Measurements from ENCODE around the gene GOLGA8M. TPM values are rescaled to one million over a fixed set of nuclear protein-coding genes. Genes with fewer than 3 reads are reported as not detected.
A peak's percentile ranks its signal among the peaks of the same experiment; 100 is the strongest.
"Not testable (repeated sequence)": the region's sequence is repeated elsewhere in the genome, so short reads cannot be mapped to it uniquely, and the experiment has no call there.

Gene GOLGA8M, protein sequence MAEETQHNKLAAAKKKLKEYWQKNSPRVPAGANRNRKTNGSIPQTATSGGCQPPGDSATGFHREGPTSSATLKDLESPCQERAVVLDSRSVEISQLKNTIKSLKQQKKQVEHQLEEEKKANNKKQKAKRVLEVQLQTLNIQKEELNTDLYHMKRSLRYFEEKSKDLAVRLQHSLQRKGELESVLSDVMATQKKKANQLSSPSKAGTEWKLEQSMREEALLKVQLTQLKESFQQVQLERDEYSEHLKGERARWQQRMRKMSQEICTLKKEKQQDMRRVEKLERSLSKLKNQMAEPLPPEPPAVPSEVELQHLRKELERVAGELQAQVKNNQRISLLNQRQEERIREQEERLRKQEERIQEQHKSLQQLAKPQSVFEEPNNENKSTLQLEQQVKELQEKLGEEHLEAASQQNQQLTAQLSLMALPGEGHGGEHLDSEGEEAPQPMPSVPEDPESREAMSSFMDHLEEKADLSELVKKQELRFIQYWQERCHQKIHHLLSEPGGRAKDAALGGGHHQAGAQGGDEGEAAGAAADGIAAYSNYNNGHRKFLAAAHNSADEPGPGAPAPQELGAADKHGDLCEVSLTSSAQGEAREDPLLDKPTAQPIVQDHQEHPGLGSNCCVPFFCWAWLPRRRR
- under 1 TPM in 2 of 4 donors, not detected in 2; 0.09 to 0.93 TPM for polyA plus RNA-seq
- long read RNA-seq, donor 1: 0 reads
- long read RNA-seq, donor 2: 0 reads
- long read RNA-seq, donor 3: 0 reads
- long read RNA-seq, donor 4: 0 reads
- long read RNA-seq, donor 5: 0 reads
- long read RNA-seq, donor 6: 0 reads
- long read RNA-seq, donor 7: 0 reads
- long read RNA-seq, donor 8: 0 reads
- long read RNA-seq, donor 9: 0 reads
- long read RNA-seq, donor 10: 0 reads

DNA sequence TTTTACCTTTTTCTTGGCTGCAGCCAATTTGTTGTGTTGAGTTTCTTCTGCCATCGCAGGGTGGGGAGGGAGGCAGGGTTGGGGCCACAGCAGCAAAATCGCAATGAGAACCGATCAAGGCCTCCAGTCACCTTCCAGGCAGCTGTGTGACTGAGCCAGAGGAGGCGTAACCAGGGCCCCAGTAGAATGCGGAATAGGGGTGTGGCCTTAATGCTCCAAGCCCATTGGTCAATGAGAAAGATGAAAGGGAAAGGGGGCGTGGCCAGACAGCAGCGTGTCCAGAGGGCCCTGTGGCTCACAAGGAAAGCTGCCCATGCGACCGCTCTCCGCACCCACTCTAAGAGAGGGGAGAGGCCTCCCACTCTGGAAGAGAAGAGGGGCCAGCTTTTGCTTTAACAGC, at the start of gene GOLGA8M:
Gene GOLGA8M (minus strand): TSS at position 152 of the 400 bp plus-strand sequence. CDS start 98 bp downstream, at position 54.
- not testable (repeated sequence) for DNase-seq; H3K27me3 ChIP-seq (ENCODE audit: control insufficient read depth in 3 of 3, insufficient read depth in 3 of 3, low read length in 3 of 3); H3K36me3 ChIP-seq (ENCODE audit: control insufficient read depth in 3 of 3, insufficient read depth in 2 of 3, low read depth in 1 of 3, low read length in 3 of 3); H3K9me3 ChIP-seq (ENCODE audit: control insufficient read depth in 2 of 2, insufficient read depth in 1 of 2, low read depth in 1 of 2, low read length in 1 of 2); H3K4me1 ChIP-seq (ENCODE audit: control insufficient read depth in 3 of 3, insufficient read depth in 2 of 3, low read depth in 1 of 3, low read length in 2 of 3); H3K4me3 ChIP-seq (ENCODE audit: low read depth in 1 of 3, low read length in 3 of 3); H3K27ac ChIP-seq (ENCODE audit: low read depth in 1 of 3, low read length in 2 of 3); FAIRE-seq
- WGBS, 3 donors: 94% methylated on average over 2 of the region's 10 CpGs; no CpG with 5 or more reads in 2 of the 3 donors

DNA sequence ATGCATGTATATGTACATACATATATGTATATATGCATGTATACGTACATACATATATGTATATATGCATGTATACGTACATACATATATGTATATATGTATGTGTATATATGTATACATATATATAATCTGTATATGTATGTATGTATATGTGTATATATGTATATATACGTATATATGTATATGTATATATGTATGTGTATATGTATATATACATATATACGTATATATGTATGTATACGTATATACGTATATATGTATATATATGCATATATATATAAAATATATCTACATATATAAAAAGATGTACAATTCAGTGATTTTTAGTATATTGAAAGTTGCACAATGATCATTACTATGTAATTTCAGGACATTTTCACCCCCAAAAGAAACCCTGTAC, 30.7 kb upstream of the GOLGA8M start:
- peak; percentile 47 for FAIRE-seq
- WGBS, 3 donors: 75 to 82% (median 79%) methylated on average over 6 of the region's 6 CpGs
- H3K4me3 ChIP-seq (ENCODE audit: low read depth in 1 of 3, low read length in 3 of 3); H3K36me3 ChIP-seq (ENCODE audit: control insufficient read depth in 3 of 3, insufficient read depth in 2 of 3, low read depth in 1 of 3, low read length in 3 of 3); DNase-seq; H3K27ac ChIP-seq (ENCODE audit: low read depth in 1 of 3, low read length in 2 of 3); H3K4me1 ChIP-seq (ENCODE audit: control insufficient read depth in 3 of 3, insufficient read depth in 2 of 3, low read depth in 1 of 3, low read length in 2 of 3); H3K27me3 ChIP-seq (ENCODE audit: control insufficient read depth in 3 of 3, insufficient read depth in 3 of 3, low read length in 3 of 3); H3K9me3 ChIP-seq (ENCODE audit: control insufficient read depth in 2 of 2, insufficient read depth in 1 of 2, low read depth in 1 of 2, low read length in 1 of 2): not testable (repeated sequence)

DNA sequence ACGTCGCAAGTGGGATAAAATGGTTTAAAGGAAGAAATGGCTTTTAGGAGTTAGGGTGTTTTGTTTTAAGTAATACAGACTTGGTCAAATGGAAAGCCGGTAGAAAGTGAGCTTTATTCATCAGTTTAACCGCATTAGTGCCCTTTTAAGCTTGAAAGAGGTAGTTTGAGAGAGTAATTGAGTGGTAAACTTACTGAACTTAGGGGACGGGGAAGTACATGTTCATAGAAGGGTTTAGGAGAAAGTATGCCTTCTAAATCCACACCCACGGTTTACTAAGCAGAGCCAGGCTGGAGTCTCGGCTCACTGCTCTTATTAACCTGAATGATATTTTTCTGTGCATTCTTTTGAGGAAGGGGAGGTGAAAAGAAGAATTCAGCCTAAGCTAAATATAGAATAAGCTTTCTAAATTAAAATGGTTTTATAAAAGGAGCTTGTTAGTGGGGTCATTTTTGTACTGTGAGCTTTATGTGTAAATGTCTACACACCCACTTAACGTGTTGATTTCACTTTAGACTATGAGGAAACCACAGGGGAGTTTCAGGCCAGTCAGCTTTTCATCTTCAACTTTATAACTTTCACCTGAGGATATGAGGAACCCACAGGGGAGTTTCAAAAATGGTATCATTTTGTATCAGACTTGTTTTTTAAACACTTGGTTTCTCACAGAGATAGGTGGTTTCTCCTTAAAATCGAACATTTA, 26.5 kb upstream of the GOLGA8M start:
- 22 to 34% (median 28%) methylated on average over 6 to 8 of the region's 9 CpGs for WGBS, 3 donors
- not testable (repeated sequence) for DNase-seq; H3K9me3 ChIP-seq (ENCODE audit: control insufficient read depth in 2 of 2, insufficient read depth in 1 of 2, low read depth in 1 of 2, low read length in 1 of 2); H3K36me3 ChIP-seq (ENCODE audit: control insufficient read depth in 3 of 3, insufficient read depth in 2 of 3, low read depth in 1 of 3, low read length in 3 of 3); H3K27me3 ChIP-seq (ENCODE audit: control insufficient read depth in 3 of 3, insufficient read depth in 3 of 3, low read length in 3 of 3); FAIRE-seq; H3K4me1 ChIP-seq (ENCODE audit: control insufficient read depth in 3 of 3, insufficient read depth in 2 of 3, low read depth in 1 of 3, low read length in 2 of 3); H3K27ac ChIP-seq (ENCODE audit: low read depth in 1 of 3, low read length in 2 of 3); H3K4me3 ChIP-seq (ENCODE audit: low read depth in 1 of 3, low read length in 3 of 3)

DNA sequence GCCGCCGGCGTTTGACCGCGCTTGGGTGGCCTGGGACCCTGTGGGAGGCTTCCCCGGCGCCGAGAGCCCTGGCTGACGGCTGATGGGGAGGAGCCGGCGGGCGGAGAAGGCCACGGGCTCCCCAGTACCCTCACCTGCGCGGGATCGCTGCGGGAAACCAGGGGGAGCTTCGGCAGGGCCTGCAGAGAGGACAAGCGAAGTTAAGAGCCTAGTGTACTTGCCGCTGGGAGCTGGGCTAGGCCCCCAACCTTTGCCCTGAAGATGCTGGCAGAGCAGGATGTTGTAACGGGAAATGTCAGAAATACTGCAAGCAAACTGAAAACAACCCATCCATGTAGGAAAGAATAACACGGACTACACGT, 26.0 kb upstream of the GOLGA8M start:
- FAIRE-seq; H3K9me3 ChIP-seq (ENCODE audit: control insufficient read depth in 2 of 2, insufficient read depth in 1 of 2, low read depth in 1 of 2, low read length in 1 of 2); H3K36me3 ChIP-seq (ENCODE audit: control insufficient read depth in 3 of 3, insufficient read depth in 2 of 3, low read depth in 1 of 3, low read length in 3 of 3); H3K27me3 ChIP-seq (ENCODE audit: control insufficient read depth in 3 of 3, insufficient read depth in 3 of 3, low read length in 3 of 3); DNase-seq; H3K4me1 ChIP-seq (ENCODE audit: control insufficient read depth in 3 of 3, insufficient read depth in 2 of 3, low read depth in 1 of 3, low read length in 2 of 3); H3K27ac ChIP-seq (ENCODE audit: low read depth in 1 of 3, low read length in 2 of 3): not testable (repeated sequence)
- 5 to 20% (median 15%) methylated on average over 3 of the region's 23 CpGs for WGBS, 3 donors
- peak overlapping the region in 1 of 3 donors; percentile 47 for H3K4me3 ChIP-seq (ENCODE audit: low read depth in 1 of 3, low read length in 3 of 3)

DNA sequence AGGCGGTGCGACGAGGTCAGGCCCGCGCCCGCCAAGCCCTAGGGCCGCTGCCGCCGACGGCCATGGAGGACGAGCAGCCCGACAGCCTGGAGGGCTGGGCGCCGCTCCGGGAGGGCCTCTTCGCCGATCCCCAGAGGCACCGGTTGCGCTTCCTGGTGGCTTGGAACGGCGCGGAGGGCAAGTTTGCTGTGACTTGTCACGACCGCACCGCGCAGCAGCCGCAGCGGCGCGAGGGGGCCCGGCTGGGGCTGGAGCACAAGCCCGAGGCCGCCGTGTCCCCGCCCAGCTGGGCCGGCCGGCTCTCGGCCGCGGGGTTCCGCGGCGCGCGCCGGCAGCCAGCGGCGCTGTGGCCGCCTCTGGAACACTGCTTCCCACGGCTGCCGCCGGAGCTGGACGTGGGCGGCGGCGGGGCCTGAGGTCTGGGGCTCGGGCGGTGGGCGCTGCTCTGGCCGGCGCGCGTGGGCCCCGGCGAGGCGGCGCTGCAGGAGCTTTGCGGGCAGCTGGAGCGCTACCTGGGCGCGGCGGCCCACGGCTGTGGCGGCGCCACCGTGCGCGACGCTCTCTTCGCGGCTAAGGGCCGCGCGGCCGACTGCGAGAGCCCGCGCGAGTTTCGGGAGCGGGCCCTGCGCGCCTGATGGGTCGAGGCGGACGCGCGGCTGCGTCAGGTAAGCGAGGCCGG, 25.4 kb upstream of the GOLGA8M start:
- H3K27me3 ChIP-seq (ENCODE audit: control insufficient read depth in 3 of 3, insufficient read depth in 3 of 3, low read length in 3 of 3); H3K4me1 ChIP-seq (ENCODE audit: control insufficient read depth in 3 of 3, insufficient read depth in 2 of 3, low read depth in 1 of 3, low read length in 2 of 3); H3K9me3 ChIP-seq (ENCODE audit: control insufficient read depth in 2 of 2, insufficient read depth in 1 of 2, low read depth in 1 of 2, low read length in 1 of 2); FAIRE-seq; H3K36me3 ChIP-seq (ENCODE audit: control insufficient read depth in 3 of 3, insufficient read depth in 2 of 3, low read depth in 1 of 3, low read length in 3 of 3): not testable (repeated sequence)
- peak overlapping the region in 2 of 3 donors; percentile 17 to 42 for H3K27ac ChIP-seq (ENCODE audit: low read depth in 1 of 3, low read length in 2 of 3)
- 0 to 2% (median 0%) methylated on average over 5 to 92 of the region's 101 CpGs for WGBS, 3 donors
- H3K4me3 ChIP-seq (ENCODE audit: low read depth in 1 of 3, low read length in 3 of 3): peak overlapping the region in 1 of 3 donors; percentile 47
- peak in 1 of 2 donors; percentile 64 for DNase-seq

DNA sequence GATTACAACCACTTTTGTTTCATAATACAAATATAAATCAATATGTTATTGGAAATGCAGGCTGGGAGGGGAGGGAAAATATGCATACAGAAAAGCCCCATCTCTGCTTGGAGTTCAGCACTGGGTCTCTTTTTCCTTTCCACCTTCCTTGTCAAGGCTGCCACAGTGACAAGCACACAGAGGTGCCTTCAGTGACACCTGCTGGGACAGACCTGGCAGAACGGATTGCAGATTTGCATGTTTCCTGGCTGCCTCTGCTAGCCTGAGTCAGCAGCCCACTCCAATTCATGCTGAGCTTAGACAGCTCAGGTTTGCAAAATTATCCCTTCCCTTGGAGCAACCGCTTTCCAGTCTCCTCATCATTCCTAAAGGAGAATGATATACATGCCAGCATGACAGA, 15.8 kb upstream of the GOLGA8M start:
- not testable (repeated sequence) for H3K4me3 ChIP-seq (ENCODE audit: low read depth in 1 of 3, low read length in 3 of 3); FAIRE-seq; H3K4me1 ChIP-seq (ENCODE audit: control insufficient read depth in 3 of 3, insufficient read depth in 2 of 3, low read depth in 1 of 3, low read length in 2 of 3); H3K27me3 ChIP-seq (ENCODE audit: control insufficient read depth in 3 of 3, insufficient read depth in 3 of 3, low read length in 3 of 3); H3K9me3 ChIP-seq (ENCODE audit: control insufficient read depth in 2 of 2, insufficient read depth in 1 of 2, low read depth in 1 of 2, low read length in 1 of 2); H3K36me3 ChIP-seq (ENCODE audit: control insufficient read depth in 3 of 3, insufficient read depth in 2 of 3, low read depth in 1 of 3, low read length in 3 of 3); H3K27ac ChIP-seq (ENCODE audit: low read depth in 1 of 3, low read length in 2 of 3)
- 18 to 28% (median 19%) methylated on average over 2 of the region's 2 CpGs for WGBS, 3 donors
- DNase-seq: peak; percentile 0 to 8

DNA sequence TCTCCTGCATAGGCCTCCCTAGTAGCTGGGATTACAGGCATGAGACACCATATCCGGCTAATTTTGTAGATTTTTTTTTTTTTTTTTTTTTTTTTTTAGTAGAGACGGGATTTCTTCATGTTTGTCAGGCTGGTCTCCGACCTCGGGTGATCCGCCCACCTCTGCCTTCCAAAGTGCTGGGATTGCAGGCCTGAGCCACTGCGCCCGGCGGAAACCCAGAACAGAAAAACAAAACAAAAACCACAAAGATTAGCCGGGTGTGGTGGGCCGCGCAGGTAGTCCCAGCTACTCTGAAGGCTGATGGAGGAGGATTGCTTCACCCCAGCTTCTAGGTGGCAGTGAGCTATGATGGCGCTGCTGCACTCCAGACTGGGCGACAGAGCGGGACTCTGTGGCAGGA, 14.8 kb upstream of the GOLGA8M start:
- DNase-seq; H3K4me3 ChIP-seq (ENCODE audit: low read depth in 1 of 3, low read length in 3 of 3); FAIRE-seq; H3K9me3 ChIP-seq (ENCODE audit: control insufficient read depth in 2 of 2, insufficient read depth in 1 of 2, low read depth in 1 of 2, low read length in 1 of 2); H3K36me3 ChIP-seq (ENCODE audit: control insufficient read depth in 3 of 3, insufficient read depth in 2 of 3, low read depth in 1 of 3, low read length in 3 of 3); H3K4me1 ChIP-seq (ENCODE audit: control insufficient read depth in 3 of 3, insufficient read depth in 2 of 3, low read depth in 1 of 3, low read length in 2 of 3); H3K27ac ChIP-seq (ENCODE audit: low read depth in 1 of 3, low read length in 2 of 3); H3K27me3 ChIP-seq (ENCODE audit: control insufficient read depth in 3 of 3, insufficient read depth in 3 of 3, low read length in 3 of 3): not testable (repeated sequence)
- 89 to 94% (median 91%) methylated on average over 13 to 14 of the region's 14 CpGs for WGBS, 3 donors

DNA sequence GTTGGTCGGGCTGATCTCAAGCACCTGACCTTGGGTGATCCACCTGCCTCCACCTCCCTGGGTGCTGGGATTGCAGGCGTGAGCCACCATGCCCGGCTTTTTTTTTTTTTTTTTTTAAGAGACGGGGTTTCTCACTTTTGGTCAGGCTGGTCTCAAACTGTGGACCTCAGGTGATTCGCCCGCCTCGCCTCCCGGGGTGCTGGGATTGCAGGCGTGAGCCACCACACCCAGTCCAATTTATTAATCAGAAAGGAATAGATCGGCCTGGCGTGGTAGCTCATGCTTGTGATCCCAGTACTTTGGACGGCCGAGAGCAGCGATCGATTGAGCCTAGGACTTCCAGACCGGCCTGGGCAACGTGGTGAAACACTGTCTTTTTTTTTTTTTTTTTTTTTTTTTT, 13.9 kb upstream of the GOLGA8M start:
- FAIRE-seq (no peak), DNase-seq (no peak)
- Histone ChIP-seq H3K36me3 (ENCODE audit: control insufficient read depth in 3 of 3, insufficient read depth in 2 of 3, low read depth in 1 of 3, low read length in 3 of 3) (no peaks in the 10 kb centered on the region), H3K9me3 (ENCODE audit: control insufficient read depth in 2 of 2, insufficient read depth in 1 of 2, low read depth in 1 of 2, low read length in 1 of 2) (no peaks in the 10 kb centered on the region), H3K4me3 (ENCODE audit: low read depth in 1 of 3, low read length in 3 of 3) (no peak overlapping the region), H3K4me1 (ENCODE audit: control insufficient read depth in 3 of 3, insufficient read depth in 2 of 3, low read depth in 1 of 3, low read length in 2 of 3) (no peaks in the 10 kb centered on the region), H3K27ac (ENCODE audit: low read depth in 1 of 3, low read length in 2 of 3) (no peak overlapping the region), H3K27me3 (ENCODE audit: control insufficient read depth in 3 of 3, insufficient read depth in 3 of 3, low read length in 3 of 3) (no peaks in the 10 kb centered on the region)
- WGBS, 3 donors: 90 to 96% (median 96%) methylated on average over 17 of the region's 17 CpGs
